ENCODE data around the gene MRNIP.

DNA sequence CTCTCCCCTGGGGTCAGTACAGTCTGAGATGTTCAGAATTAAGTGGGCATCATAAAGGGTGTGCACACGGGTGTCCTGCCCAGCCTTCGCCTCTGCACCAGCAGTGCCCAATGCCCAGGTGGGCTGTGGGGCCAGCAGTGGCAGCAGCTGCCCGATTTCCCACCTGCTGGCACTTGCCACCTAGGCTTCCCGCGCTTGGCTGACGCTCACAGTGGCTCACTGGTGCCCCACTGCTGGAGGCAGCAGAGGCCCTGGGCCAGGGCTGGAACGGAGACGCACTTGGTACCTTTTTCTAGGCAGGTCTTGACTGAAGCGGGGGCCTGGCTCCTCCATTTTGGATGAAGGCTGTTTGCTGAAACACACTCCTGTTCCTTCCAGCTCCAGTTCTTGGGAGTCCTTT, 17.0 kb downstream of the MRNIP start:
- TF ChIP-seq CTCF (IDR thresholded peaks at IDR 0.05) (no peak), POLR2A (IDR thresholded peaks at IDR 0.05) (no peak)

Data from lower leg skin (tissue), 3 donors.